Measurements from ENCODE around the gene TBC1D9. TPM values are rescaled to one million over a fixed set of nuclear protein-coding genes. Genes with fewer than 3 reads are reported as not detected.
A peak's percentile ranks its signal among the peaks of the same experiment; 100 is the strongest.

TBC1D9 gene
- total RNA-seq: 10 to 100 TPM; 13.0 to 79.2 (median 19.1) TPM

GRCh38 chr4:140756319-140757231 lies at the start of gene TBC1D9:
Gene TBC1D9, minus strand, starts transcription at chr4:140756385. Its CDS starts 340 bp downstream, at chr4:140756045.
- peak within 1 kb of the TSS; percentile 74 to 96 (median 84) for H3K4me3 ChIP-seq
- H3K27me3 ChIP-seq: no peaks in the 10 kb centered on the region
- H3K36me3 ChIP-seq: no peaks in the 10 kb centered on the region
- peaks cover 0 to 8% (median 0%) of the 10 kb centered on the region in 4 donors for H3K4me1 ChIP-seq
- TF ChIP-seq POLR2A (IDR thresholded peaks at IDR 0.05) (peak; percentile 58 to 66), CTCF (IDR thresholded peaks at IDR 0.05) (peak in 5 of 6 experiments; percentile 16 to 39 (median 33))
- H3K27ac ChIP-seq: peak within 1 kb of the TSS; percentile 95 to 99 (median 97)
- no peaks in the 10 kb centered on the region for H3K9me3 ChIP-seq
- peak; percentile 84 to 94 (median 88) for DNase-seq

DNA sequence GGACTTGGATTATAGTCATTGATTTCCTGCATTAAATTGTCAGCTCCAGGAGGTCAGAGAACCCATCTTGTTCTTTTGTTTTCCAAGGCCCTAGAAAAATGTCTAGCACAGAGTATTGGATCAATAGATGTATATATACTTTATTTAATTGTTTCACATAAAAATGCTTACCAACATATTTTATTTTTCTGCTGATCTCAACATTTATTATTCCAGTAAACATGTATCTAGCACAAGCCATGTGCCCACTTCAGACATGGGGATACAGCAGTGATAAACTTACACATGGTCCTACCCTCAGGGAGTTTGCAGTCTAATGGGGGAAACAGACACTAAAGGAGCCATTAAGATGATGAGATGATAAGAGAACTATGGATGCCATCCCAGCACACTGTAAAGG lies 49.1 kb upstream of the TBC1D9 start:
- TF ChIP-seq CTCF (IDR thresholded peaks at IDR 0.05): no peak
- TF ChIP-seq POLR2A (IDR thresholded peaks at IDR 0.05): no peak
- Histone ChIP-seq H3K27me3 (no peaks in the 10 kb centered on the region), H3K4me3 (no peak overlapping the region), H3K27ac (peak overlapping the region in 2 of 4 donors; percentile 35 to 38), H3K36me3 (no peaks in the 10 kb centered on the region), H3K9me3 (no peaks in the 10 kb centered on the region), H3K4me1 (peaks cover 0 to 7% (median 0%) of the 10 kb centered on the region in 4 donors)
- no peak for DNase-seq

DNA sequence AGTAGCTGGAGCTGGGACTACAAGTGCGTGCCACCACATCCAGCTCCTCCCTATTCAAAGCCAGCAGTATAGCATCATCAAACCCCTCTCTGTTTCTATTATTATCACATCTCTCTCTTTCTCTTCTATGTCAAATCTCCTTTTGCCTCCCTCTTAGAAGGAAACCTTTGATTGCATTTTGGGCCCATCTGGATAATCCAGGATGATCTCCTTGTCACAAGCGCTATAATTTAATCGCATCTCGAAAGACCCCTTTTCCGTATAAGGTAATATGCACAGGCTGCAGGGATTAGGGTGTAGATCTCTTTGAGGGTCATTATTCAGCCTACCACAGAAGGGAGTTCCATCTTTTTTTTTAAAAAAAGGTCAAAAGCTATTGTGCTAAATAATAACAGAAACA lies 46.4 kb upstream of the TBC1D9 start:
- no peak for DNase-seq
- no peak for TF ChIP-seq POLR2A (IDR thresholded peaks at IDR 0.05)
- TF ChIP-seq CTCF (IDR thresholded peaks at IDR 0.05): no peak
- Histone ChIP-seq H3K4me3 (no peak overlapping the region), H3K27ac (peak overlapping the region in 1 of 4 donors; percentile 11), H3K27me3 (no peaks in the 10 kb centered on the region), H3K4me1 (no peaks in the 10 kb centered on the region), H3K36me3 (no peaks in the 10 kb centered on the region), H3K9me3 (no peaks in the 10 kb centered on the region)

- Histone ChIP-seq H3K27ac (peak overlapping the region in 1 of 4 donors; percentile 61), H3K4me3 (no peak overlapping the region), H3K36me3 (no peaks in the 10 kb centered on the region), H3K9me3 (no peaks in the 10 kb centered on the region), H3K4me1 (no peaks in the 10 kb centered on the region), H3K27me3 (no peaks in the 10 kb centered on the region)
- DNase-seq: peak in 2 of 3 donors; percentile 67 to 72
- no peak for TF ChIP-seq POLR2A (IDR thresholded peaks at IDR 0.05)
- no peak for TF ChIP-seq CTCF (IDR thresholded peaks at IDR 0.05)
These were observed 44.5 kb upstream of the TBC1D9 start for GRCh38 chr4:140800666-140801065.

GRCh38 chr4:140799686-140800225 lies 43.6 kb upstream of the TBC1D9 start:
- no peaks in the 10 kb centered on the region for H3K9me3 ChIP-seq
- H3K27ac ChIP-seq: no peak overlapping the region
- DNase-seq: no peak
- H3K36me3 ChIP-seq: no peaks in the 10 kb centered on the region
- H3K27me3 ChIP-seq: no peaks in the 10 kb centered on the region
- H3K4me1 ChIP-seq: no peaks in the 10 kb centered on the region
- no peak overlapping the region for H3K4me3 ChIP-seq
- TF ChIP-seq CTCF (IDR thresholded peaks at IDR 0.05): no peak
- TF ChIP-seq POLR2A (IDR thresholded peaks at IDR 0.05): no peak
